GM12878 (cell line): Measurements from ENCODE around the gene LRGUK. TPM values are rescaled to one million over a fixed set of nuclear protein-coding genes. Genes with fewer than 3 reads are reported as not detected.

ENCODE experiments used
- ATAC-seq: fragments of 200-7000 bp; cut with Tn5 transposase; 3 replicates; pipeline ENCODE4 v1.9.1; 2020; ENCODE audit warnings: mild to moderate bottlenecking, moderate library complexity
- BruUV-seq: library from RNA; stranded (reverse); fragments of 400-500 nt; replicated peaks from 2 replicates; lab custom pipeline; 2021; lab: Mats Ljungman, UMichigan
- CTCF ChIA-PET: fragments of 300-600 bp; sonication (Branson Sonifier 250); formaldehyde crosslinking; extraction: SDS; loops from one replicate; lab custom pipeline; 2021; ENCODE audit warnings: inconsistent platforms; lab: Yijun Ruan, JAX
- POLR2A ChIA-PET: fragments of 350-600 bp; formaldehyde crosslinking; extraction: SDS; loops from one replicate; lab custom pipeline; 2021; ENCODE audit warnings: inconsistent platforms; lab: Charles Lee
- RAD21 ChIA-PET: fragments of 300-600 bp; sonication (Branson Sonifier 250); formaldehyde crosslinking; loops from one replicate; lab custom pipeline; 2023; ENCODE audit warnings: antibody characterized with exemption; ENCODE audit not compliant: unreplicated experiment; lab: Charles Lee
- SMC1A ChIA-PET: fragments of 300-600 bp; sonication (Branson Sonifier 250); formaldehyde crosslinking; loops from one replicate; lab custom pipeline; 2023; ENCODE audit not compliant: unreplicated experiment, uncharacterized antibody; lab: Charles Lee
- DNase-seq: peaks from one replicate; pipeline ENCODE4 v3.0.0-alpha.2; 2011; ENCODE audit warnings: low read depth, low spot score
- FAIRE-seq: peaks from 3 replicates; lab custom pipeline; 2011; peaks lifted over from hg19 to GRCh38; lab: Jason Lieb, UNC
- H2AFZ ChIP-seq: 2 replicates; pipeline ENCODE4 v1.6.0; 2011; ENCODE audit warnings: low read depth, low read length, control low read depth; ENCODE audit not compliant: control insufficient read depth
- H3K27ac ChIP-seq: 2 replicates; pipeline ENCODE4 v1.5.1; 2011; ENCODE audit warnings: control low read depth; ENCODE audit not compliant: control insufficient read depth, insufficient read depth
- H3K27me3 ChIP-seq, 2 experiments: replicated peaks in 1 of 2; 2 replicates each; pipeline versions ENCODE4 v1.6.0 to v1.6.1; 2011; ENCODE audit warnings: low read length in 1 of 2; ENCODE audit not compliant: control insufficient read depth in 2 of 2, insufficient read depth in 2 of 2
- H3K36me3 ChIP-seq, 2 experiments: 2 replicates each; pipeline ENCODE4 v1.5.1; 2011; ENCODE audit warnings: low read length in 1 of 2; ENCODE audit not compliant: control insufficient read depth in 2 of 2, insufficient read depth in 2 of 2
- H3K4me1 ChIP-seq: 2 replicates; pipeline ENCODE4 v1.6.1; 2011; ENCODE audit warnings: mild to moderate bottlenecking, low read length, moderate library complexity, mixed read lengths; ENCODE audit not compliant: control insufficient read depth, insufficient read depth
- H3K4me2 ChIP-seq: 2 replicates; pipeline ENCODE4 v1.6.0; 2011; ENCODE audit warnings: control low read depth; ENCODE audit not compliant: control insufficient read depth, insufficient read depth
- H3K4me3 ChIP-seq: fragments of 200-600 bp; sonication (generic); 2 replicates; pipeline ENCODE4 v1.5.1; 2016
- H3K79me2 ChIP-seq: 2 replicates; pipeline ENCODE4 v1.6.0; 2011; ENCODE audit warnings: low read length; ENCODE audit not compliant: control insufficient read depth, insufficient read depth
- H3K9ac ChIP-seq: 2 replicates; pipeline ENCODE4 v1.8.0; 2011; ENCODE audit warnings: low read length, control low read depth, mixed read lengths; ENCODE audit not compliant: control insufficient read depth, insufficient read depth
- H3K9me3 ChIP-seq: replicated peaks from 3 replicates; pipeline ENCODE4 v1.5.1; 2011; ENCODE audit warnings: mild to moderate bottlenecking, low read length; ENCODE audit not compliant: control insufficient read depth, insufficient read depth
- H4K20me1 ChIP-seq: 2 replicates; pipeline ENCODE4 v1.6.0; 2011; ENCODE audit not compliant: control insufficient read depth, insufficient read depth
- BCLAF1 ChIP-seq: fragments of 450-650 bp; IDR thresholded peaks from 2 replicates; pipeline ENCODE4 v1.6.1; 2017; ENCODE audit warnings: antibody characterized with exemption, mild to moderate bottlenecking, moderate library complexity
- IRF3 ChIP-seq: fragments of 450-650 bp; IDR thresholded peaks from 2 replicates; pipeline ENCODE4 v1.6.1; 2014; ENCODE audit warnings: mild to moderate bottlenecking
- LARP7 ChIP-seq: fragments of 450-650 bp; IDR thresholded peaks from 2 replicates; pipeline ENCODE4 v1.6.1; 2017; ENCODE audit warnings: mild to moderate bottlenecking
- MEF2A ChIP-seq: IDR thresholded peaks from 2 replicates; pipeline ENCODE4 v1.6.1; 2011; ENCODE audit warnings: low read depth, mild to moderate bottlenecking, low read length, moderate library complexity; ENCODE audit not compliant: insufficient read depth
- MTA3 ChIP-seq: IDR thresholded peaks from 2 replicates; pipeline ENCODE4 v1.6.1; 2012; ENCODE audit warnings: low read length, inconsistent platforms, borderline replicate concordance
- NFYB ChIP-seq: IDR thresholded peaks from 2 replicates; pipeline ENCODE4 v1.6.1; 2011; ENCODE audit warnings: low read depth, mild to moderate bottlenecking, low read length, improper control_type of control experiment, moderate library complexity; ENCODE audit not compliant: insufficient read depth
- RAD51 ChIP-seq: fragments of 450-650 bp; IDR thresholded peaks from 2 replicates; pipeline ENCODE4 v1.6.1; 2016; ENCODE audit warnings: moderate library complexity, mild to moderate bottlenecking, inconsistent platforms
- WGBS: methylation state at CpG from one replicate; pipeline ENCODE4 v1.1.6; 2016; ENCODE audit warnings: low lambda C conversion rate; ENCODE audit not compliant: insufficient replicate concordance, insufficient coverage; ENCODE audit errors: missing lambda C conversion rate; 5-methylcytosine and 5-hydroxymethylcytosine counted together
- in situ Hi-C: fragments of 300-500 bp; cut with MboI; formaldehyde crosslinking; loops from 9 replicates; pipeline ENCODE4 v1.14.3; 2018; ENCODE audit warnings: mixed read lengths
- intact Hi-C: fragments of 100-400 bp; cut with micrococcal nuclease; formaldehyde crosslinking; loops from one replicate; pipeline ENCODE4 v1.14.2; 2022; ENCODE audit not compliant: unreplicated experiment
- polyA plus RNA-seq, 11 experiments: library from polyadenylated mRNA; depleted of rRNA in 4 of 11; unstranded in 6 of 11; stranded (reverse) in 5 of 11; fragments of >200 nt; fragmentation: Nextera tagmentation in 4 of 11; fragmentation: Illumina TruSeq in 1 of 11; extraction: Ambion mirVana in 4 of 11; extraction: Trizol in 1 of 11; gene quantifications; 1 replicate in 1 of 11; 2 replicates in 10 of 11; pipeline versions ENCODE4 v1.2.1 to v1.2.3, GENCODE V29; 2011 to 2016; ENCODE audit warnings: inconsistent platforms in 2 of 11, missing spikeins in 2 of 11, low read depth in 1 of 11
- total RNA-seq, 4 experiments: library from RNA; depleted of rRNA in 3 of 4; stranded (reverse); fragments of >200 nt in 3 of 4; fragmentation: Illumina TruSeq in 1 of 4; extraction: Trizol in 1 of 4; gene quantifications; 2 replicates each; pipeline versions ENCODE4 v1.2.1 to v1.2.3, GENCODE V29; 2013 to 2021
- TF ChIP-seq, protein P1 (sequence below): fragments of 450-650 bp; formaldehyde crosslinking; IDR thresholded peaks from 2 replicates; pipeline ENCODE4 v1.4.0; 2022; ENCODE audit warnings: mild to moderate bottlenecking, moderate library complexity
- TF ChIP-seq, protein P2 (sequence below): fragments of 450-650 bp; IDR thresholded peaks from 2 replicates; pipeline ENCODE4 v1.6.1; 2017; ENCODE audit warnings: low read depth, mild to moderate bottlenecking, moderate library complexity
- TF ChIP-seq, protein P3 (sequence below): IDR thresholded peaks from 2 replicates; pipeline ENCODE4 v1.6.1; 2011; ENCODE audit warnings: borderline replicate concordance, low read depth, mild to moderate bottlenecking, moderate library complexity, low read length; ENCODE audit not compliant: insufficient read depth, poor library complexity, severe bottlenecking
- TF ChIP-seq, protein P4 (sequence below): fragments of 450-650 bp; IDR thresholded peaks from 2 replicates; pipeline ENCODE4 v1.6.1; 2017; ENCODE audit warnings: mild to moderate bottlenecking

LRGUK gene
- total and polyA plus RNA-seq, 10 of the 15 experiments (the other 5 are each of a cell fraction or from before 2014, with no cell fraction given), result 0.04 to 0.14 (median 0.08) TPM; not detected in 3

DNA sequence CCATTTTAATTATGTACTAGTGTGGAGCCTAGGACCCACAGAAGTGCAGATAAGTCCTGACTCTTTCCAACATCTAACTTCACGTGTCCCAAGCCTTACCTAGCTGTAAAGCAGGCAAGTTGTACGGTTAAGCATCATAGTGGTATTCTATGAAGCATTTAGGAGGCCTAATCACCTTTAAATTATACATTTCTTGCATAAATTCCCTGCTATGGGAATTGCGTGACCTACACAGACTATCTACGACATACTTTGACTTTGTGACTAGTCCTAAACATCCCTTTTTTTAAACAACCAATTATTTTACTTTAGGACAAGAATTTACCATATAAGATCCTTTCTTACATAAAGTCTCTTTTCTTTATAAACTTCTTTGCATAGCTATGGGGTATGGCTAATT, 37.7 kb upstream of the LRGUK start:
- Histone ChIP-seq H2AFZ (no peak overlapping the region), H4K20me1 (no peaks in the 10 kb centered on the region), H3K4me1 (no peaks in the 10 kb centered on the region), H3K36me3 (no peaks in the 10 kb centered on the region), H3K27ac (no peak overlapping the region), H3K27me3 (no peaks in the 10 kb centered on the region), H3K4me2 (no peak overlapping the region), H3K9ac (no peak overlapping the region), H3K9me3 (peaks cover 4% of the 10 kb centered on the region; the same call in 2 of the 3 replicates), H3K79me2 (no peaks in the 10 kb centered on the region), H3K4me3 (no peak overlapping the region)
- intact Hi-C loops, result no loop called here
- POLR2A ChIA-PET, result no interaction called here
- WGBS, result 22% methylated on average over 4 of the region's 4 CpGs
- in situ Hi-C loops, result no loop called here
- BruUV-seq, result no TSS peak
- FAIRE-seq, result no peak
- SMC1A ChIA-PET, result interaction anchor here (1.1 kb wide), 1 partner anchor 13 kb away, joined by 4 read pairs; no protein-coding TSS in a partner anchor
- CTCF ChIA-PET, result no interaction called here
- DNase-seq, result no peak
- ATAC-seq, result no peak
- RAD21 ChIA-PET, result no interaction called here
- no peak for TF ChIP-seq IRF3
- TF ChIP-seq LARP7, result no peak
- TF ChIP-seq, protein P1, sequence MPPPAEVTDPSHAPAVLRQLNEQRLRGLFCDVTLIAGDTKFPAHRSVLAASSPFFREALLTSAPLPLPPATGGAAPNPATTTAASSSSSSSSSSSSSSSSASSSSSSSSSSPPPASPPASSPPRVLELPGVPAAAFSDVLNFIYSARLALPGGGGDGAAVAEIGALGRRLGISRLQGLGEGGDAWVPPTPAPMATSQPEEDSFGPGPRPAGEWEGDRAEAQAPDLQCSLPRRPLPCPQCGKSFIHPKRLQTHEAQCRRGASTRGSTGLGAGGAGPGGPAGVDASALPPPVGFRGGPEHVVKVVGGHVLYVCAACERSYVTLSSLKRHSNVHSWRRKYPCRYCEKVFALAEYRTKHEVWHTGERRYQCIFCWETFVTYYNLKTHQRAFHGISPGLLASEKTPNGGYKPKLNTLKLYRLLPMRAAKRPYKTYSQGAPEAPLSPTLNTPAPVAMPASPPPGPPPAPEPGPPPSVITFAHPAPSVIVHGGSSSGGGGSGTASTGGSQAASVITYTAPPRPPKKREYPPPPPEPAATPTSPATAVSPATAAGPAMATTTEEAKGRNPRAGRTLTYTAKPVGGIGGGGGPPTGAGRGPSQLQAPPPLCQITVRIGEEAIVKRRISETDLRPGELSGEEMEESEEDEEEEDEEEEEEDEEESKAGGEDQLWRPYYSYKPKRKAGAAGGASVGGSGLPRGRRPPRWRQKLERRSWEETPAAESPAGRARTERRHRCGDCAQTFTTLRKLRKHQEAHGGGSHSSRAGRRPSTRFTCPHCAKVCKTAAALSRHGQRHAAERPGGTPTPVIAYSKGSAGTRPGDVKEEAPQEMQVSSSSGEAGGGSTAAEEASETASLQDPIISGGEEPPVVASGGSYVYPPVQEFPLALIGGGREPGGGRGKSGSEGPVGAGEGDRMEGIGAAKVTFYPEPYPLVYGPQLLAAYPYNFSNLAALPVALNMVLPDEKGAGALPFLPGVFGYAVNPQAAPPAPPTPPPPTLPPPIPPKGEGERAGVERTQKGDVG (CRISPR knock-in tag), result no peak
- TF ChIP-seq NFYB, result no peak
- no peak for TF ChIP-seq MTA3
- no peak for TF ChIP-seq MEF2A
- TF ChIP-seq, protein P2, sequence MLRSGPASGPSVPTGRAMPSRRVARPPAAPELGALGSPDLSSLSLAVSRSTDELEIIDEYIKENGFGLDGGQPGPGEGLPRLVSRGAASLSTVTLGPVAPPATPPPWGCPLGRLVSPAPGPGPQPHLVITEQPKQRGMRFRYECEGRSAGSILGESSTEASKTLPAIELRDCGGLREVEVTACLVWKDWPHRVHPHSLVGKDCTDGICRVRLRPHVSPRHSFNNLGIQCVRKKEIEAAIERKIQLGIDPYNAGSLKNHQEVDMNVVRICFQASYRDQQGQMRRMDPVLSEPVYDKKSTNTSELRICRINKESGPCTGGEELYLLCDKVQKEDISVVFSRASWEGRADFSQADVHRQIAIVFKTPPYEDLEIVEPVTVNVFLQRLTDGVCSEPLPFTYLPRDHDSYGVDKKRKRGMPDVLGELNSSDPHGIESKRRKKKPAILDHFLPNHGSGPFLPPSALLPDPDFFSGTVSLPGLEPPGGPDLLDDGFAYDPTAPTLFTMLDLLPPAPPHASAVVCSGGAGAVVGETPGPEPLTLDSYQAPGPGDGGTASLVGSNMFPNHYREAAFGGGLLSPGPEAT, result no peak
- TF ChIP-seq, protein P3, sequence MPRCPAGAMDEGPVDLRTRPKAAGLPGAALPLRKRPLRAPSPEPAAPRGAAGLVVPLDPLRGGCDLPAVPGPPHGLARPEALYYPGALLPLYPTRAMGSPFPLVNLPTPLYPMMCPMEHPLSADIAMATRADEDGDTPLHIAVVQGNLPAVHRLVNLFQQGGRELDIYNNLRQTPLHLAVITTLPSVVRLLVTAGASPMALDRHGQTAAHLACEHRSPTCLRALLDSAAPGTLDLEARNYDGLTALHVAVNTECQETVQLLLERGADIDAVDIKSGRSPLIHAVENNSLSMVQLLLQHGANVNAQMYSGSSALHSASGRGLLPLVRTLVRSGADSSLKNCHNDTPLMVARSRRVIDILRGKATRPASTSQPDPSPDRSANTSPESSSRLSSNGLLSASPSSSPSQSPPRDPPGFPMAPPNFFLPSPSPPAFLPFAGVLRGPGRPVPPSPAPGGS, result no peak
- no peak for TF ChIP-seq RAD51
- no peak for TF ChIP-seq BCLAF1
- TF ChIP-seq, protein P4, sequence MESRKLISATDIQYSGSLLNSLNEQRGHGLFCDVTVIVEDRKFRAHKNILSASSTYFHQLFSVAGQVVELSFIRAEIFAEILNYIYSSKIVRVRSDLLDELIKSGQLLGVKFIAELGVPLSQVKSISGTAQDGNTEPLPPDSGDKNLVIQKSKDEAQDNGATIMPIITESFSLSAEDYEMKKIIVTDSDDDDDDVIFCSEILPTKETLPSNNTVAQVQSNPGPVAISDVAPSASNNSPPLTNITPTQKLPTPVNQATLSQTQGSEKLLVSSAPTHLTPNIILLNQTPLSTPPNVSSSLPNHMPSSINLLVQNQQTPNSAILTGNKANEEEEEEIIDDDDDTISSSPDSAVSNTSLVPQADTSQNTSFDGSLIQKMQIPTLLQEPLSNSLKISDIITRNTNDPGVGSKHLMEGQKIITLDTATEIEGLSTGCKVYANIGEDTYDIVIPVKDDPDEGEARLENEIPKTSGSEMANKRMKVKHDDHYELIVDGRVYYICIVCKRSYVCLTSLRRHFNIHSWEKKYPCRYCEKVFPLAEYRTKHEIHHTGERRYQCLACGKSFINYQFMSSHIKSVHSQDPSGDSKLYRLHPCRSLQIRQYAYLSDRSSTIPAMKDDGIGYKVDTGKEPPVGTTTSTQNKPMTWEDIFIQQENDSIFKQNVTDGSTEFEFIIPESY, result no peak
